CD14-positive monocyte (primary cell): ENCODE data around the gene NARF. TPM values are rescaled to one million over a fixed set of nuclear protein-coding genes. Genes with fewer than 3 reads are reported as not detected.

ENCODE experiments used
- DNase-seq, 3 donors: peaks; one replicate each; pipeline ENCODE4 v3.0.0-alpha.2; 2011 to 2022
- H2AFZ ChIP-seq: 2 replicates; pipeline ENCODE4 v1.6.0; 2012; ENCODE audit warnings: mild to moderate bottlenecking, low read depth, low read length, inconsistent platforms; ENCODE audit not compliant: insufficient read depth, poor library complexity, severe bottlenecking
- H3K27ac ChIP-seq, 2 donors: 1 replicate in 1 of 2; 2 replicates in 1 of 2; pipeline ENCODE4 v1.5.1; 2012 to 2013; ENCODE audit warnings: low read length in 2 of 2, control low read depth in 1 of 2, inconsistent platforms in 1 of 2, low read depth in 1 of 2, mild to moderate bottlenecking in 1 of 2
- H3K27me3 ChIP-seq, 2 donors: one replicate each; pipeline versions ENCODE4 v1.6.0 to v1.6.1; 2011 to 2013; ENCODE audit warnings: low read length in 2 of 2; ENCODE audit not compliant: control insufficient read depth in 2 of 2, insufficient read depth in 2 of 2
- H3K36me3 ChIP-seq, 2 donors: replicated peaks in 1 of 2; 1 replicate in 1 of 2; 2 replicates in 1 of 2; pipeline versions ENCODE4 v1.5.1 to v1.6.1; 2012 to 2013; ENCODE audit warnings: low read length in 2 of 2, control low read depth in 1 of 2, inconsistent platforms in 1 of 2, mild to moderate bottlenecking in 1 of 2; ENCODE audit not compliant: insufficient read depth in 2 of 2, control insufficient read depth in 1 of 2
- H3K4me1 ChIP-seq, 2 donors: 1 replicate in 1 of 2; 2 replicates in 1 of 2; pipeline versions ENCODE4 v1.5.1 to v1.6.1; 2012 to 2013; ENCODE audit warnings: low read length in 2 of 2, control low read depth in 1 of 2, inconsistent platforms in 1 of 2, mild to moderate bottlenecking in 1 of 2, moderate library complexity in 1 of 2; ENCODE audit not compliant: insufficient read depth in 2 of 2, control insufficient read depth in 1 of 2
- H3K4me2 ChIP-seq: replicated peaks from 2 replicates; pipeline ENCODE3; 2012; ENCODE audit warnings: low read length, moderate library complexity, mild to moderate bottlenecking; ENCODE audit not compliant: poor library complexity, severe bottlenecking; ENCODE audit errors: extremely low read depth
- H3K4me3 ChIP-seq, 3 experiments: fragments of 200-600 bp in 1 of 3; sonication (generic) in 1 of 3; replicated peaks in 1 of 3; 1 replicate in 2 of 3; 2 replicates in 1 of 3; pipeline ENCODE4 v1.5.1; 2011 to 2013; ENCODE audit warnings: low read length in 3 of 3, mild to moderate bottlenecking in 3 of 3, control low read depth in 2 of 3, low read depth in 2 of 3, inconsistent platforms in 1 of 3, moderate library complexity in 1 of 3
- H3K79me2 ChIP-seq: 2 replicates; pipeline ENCODE4 v1.6.0; 2012; ENCODE audit warnings: mild to moderate bottlenecking, control low read depth, inconsistent platforms, low read length, moderate library complexity; ENCODE audit not compliant: insufficient read depth
- H3K9ac ChIP-seq: 2 replicates; pipeline ENCODE4 v1.6.0; 2017; ENCODE audit warnings: low read length, mild to moderate bottlenecking; ENCODE audit not compliant: insufficient read depth, poor library complexity, severe bottlenecking
- H3K9me3 ChIP-seq, 2 donors: replicated peaks in 1 of 2; 1 replicate in 1 of 2; 2 replicates in 1 of 2; pipeline versions ENCODE4 v1.5.1 to v1.6.1; 2012 to 2013; ENCODE audit warnings: low read length in 2 of 2, control low read depth in 1 of 2; ENCODE audit not compliant: control insufficient read depth in 1 of 2, insufficient read depth in 1 of 2
- H4K20me1 ChIP-seq: 2 replicates; pipeline ENCODE4 v1.6.0; 2012; ENCODE audit warnings: mild to moderate bottlenecking, low read length, control low read depth, moderate library complexity; ENCODE audit not compliant: insufficient read depth
- H3K27ac Mint-ChIP-seq, 7 donors: one replicate each; pipeline ENCODE4 v1.8.0; 2020; ENCODE audit warnings: mild to moderate bottlenecking in 7 of 7, mixed read lengths in 7 of 7, moderate library complexity in 6 of 7, inconsistent platforms in 2 of 7
- H3K27me3 Mint-ChIP-seq, 3 donors: one replicate each; pipeline ENCODE4 v1.8.0; 2021 to 2022; ENCODE audit warnings: low read depth in 3 of 3, mild to moderate bottlenecking in 3 of 3, mixed read lengths in 3 of 3, moderate library complexity in 3 of 3, inconsistent platforms in 1 of 3
- H3K36me3 Mint-ChIP-seq, 2 donors: one replicate each; pipeline ENCODE4 v1.8.0; 2020; ENCODE audit warnings: mixed read lengths in 2 of 2, inconsistent platforms in 1 of 2, mild to moderate bottlenecking in 1 of 2
- H3K4me1 Mint-ChIP-seq: one replicate; pipeline ENCODE4 v1.8.0; 2020; ENCODE audit warnings: mild to moderate bottlenecking, mixed read lengths
- H3K4me3 Mint-ChIP-seq, 2 donors: one replicate each; pipeline ENCODE4 v1.8.0; 2020; ENCODE audit warnings: mild to moderate bottlenecking in 2 of 2, mixed read lengths in 2 of 2, moderate library complexity in 1 of 2
- H3K9me3 Mint-ChIP-seq, 7 donors: one replicate each; pipeline ENCODE4 v1.8.0; 2020 to 2022; ENCODE audit warnings: mixed read lengths in 7 of 7, mild to moderate bottlenecking in 6 of 7, moderate library complexity in 6 of 7, inconsistent platforms in 2 of 7
- WGBS: methylation state at CpG from one replicate; pipeline ENCODE4 v1.1.5; 2013; ENCODE audit warnings: missing lambda C conversion rate; ENCODE audit not compliant: insufficient coverage; 5-methylcytosine and 5-hydroxymethylcytosine counted together
- intact Hi-C, 2 donors: fragments of 100-400 bp; cut with micrococcal nuclease; formaldehyde crosslinking; loops; one replicate each; pipeline versions ENCODE4 v1.15.0 to v1.15.1; 2023
- polyA plus RNA-seq, 3 donors: library from polyadenylated mRNA; depleted of rRNA in 1 of 3; unstranded in 2 of 3; stranded (reverse) in 1 of 3; fragments of 300-500 nt in 2 of 3; fragments of >200 nt in 1 of 3; fragmentation: Illumina TruSeq in 2 of 3; gene quantifications; 1 replicate in 2 of 3; 2 replicates in 1 of 3; pipeline ENCODE4 v1.2.3, GENCODE V29; 2012 to 2021
- TF ChIP-seq, protein P1 (sequence below): fragments of 200-600 bp; IDR thresholded peaks from one replicate; pipeline ENCODE4 v1.8.0; 2022; ENCODE audit warnings: antibody characterized with exemption, mild to moderate bottlenecking

Gene NARF
- polyA plus RNA-seq, 3 donors: 91.2 to 101 (median 100) TPM

DNA sequence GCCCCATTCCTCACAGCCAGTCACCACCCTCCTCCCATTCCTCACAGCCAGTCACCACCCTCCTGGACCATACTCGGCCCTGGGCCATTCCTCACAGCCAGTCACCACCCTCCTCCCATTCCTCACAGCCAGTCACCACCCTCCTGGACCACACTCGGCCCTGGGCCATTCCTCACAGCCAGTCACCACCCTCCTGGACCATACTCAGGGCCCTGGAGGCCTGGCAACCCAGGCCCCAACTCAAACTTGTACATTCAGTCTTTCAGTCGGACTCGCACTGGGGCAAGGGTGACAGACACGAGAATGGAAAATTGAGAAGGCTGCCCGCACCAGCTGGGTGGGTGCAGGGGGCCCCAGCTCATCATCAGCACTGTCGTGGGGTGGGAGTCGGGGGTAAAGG lies 30.6 kb downstream of the NARF start:
- no peak overlapping the region for H3K4me3 Mint-ChIP-seq
- Histone ChIP-seq H3K9me3 (no peaks in the 10 kb centered on the region), H3K27me3 (no peaks in the 10 kb centered on the region), H3K79me2 (no peaks in the 10 kb centered on the region), H4K20me1 (no peaks in the 10 kb centered on the region), H3K4me1 (no peaks in the 10 kb centered on the region), H3K4me3 (no peak overlapping the region), H2AFZ (no peak overlapping the region), H3K27ac (peak overlapping the region in 1 of 2 donors; percentile 36), H3K36me3 (peaks cover 38 to 55% of the 10 kb centered on the region in 2 donors), H3K4me2 (no peak overlapping the region), H3K9ac (no peak overlapping the region)
- TF ChIP-seq, protein P1, sequence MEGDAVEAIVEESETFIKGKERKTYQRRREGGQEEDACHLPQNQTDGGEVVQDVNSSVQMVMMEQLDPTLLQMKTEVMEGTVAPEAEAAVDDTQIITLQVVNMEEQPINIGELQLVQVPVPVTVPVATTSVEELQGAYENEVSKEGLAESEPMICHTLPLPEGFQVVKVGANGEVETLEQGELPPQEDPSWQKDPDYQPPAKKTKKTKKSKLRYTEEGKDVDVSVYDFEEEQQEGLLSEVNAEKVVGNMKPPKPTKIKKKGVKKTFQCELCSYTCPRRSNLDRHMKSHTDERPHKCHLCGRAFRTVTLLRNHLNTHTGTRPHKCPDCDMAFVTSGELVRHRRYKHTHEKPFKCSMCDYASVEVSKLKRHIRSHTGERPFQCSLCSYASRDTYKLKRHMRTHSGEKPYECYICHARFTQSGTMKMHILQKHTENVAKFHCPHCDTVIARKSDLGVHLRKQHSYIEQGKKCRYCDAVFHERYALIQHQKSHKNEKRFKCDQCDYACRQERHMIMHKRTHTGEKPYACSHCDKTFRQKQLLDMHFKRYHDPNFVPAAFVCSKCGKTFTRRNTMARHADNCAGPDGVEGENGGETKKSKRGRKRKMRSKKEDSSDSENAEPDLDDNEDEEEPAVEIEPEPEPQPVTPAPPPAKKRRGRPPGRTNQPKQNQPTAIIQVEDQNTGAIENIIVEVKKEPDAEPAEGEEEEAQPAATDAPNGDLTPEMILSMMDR: no peak
- WGBS: 86% methylated on average over 7 of the region's 8 CpGs
- H3K27me3 Mint-ChIP-seq: no peaks in the 10 kb centered on the region
- peak overlapping the region in 3 of 7 donors; percentile 30 to 59 (median 40) for H3K27ac Mint-ChIP-seq
- peaks cover 51 to 55% of the 10 kb centered on the region in 2 donors for H3K36me3 Mint-ChIP-seq
- intact Hi-C loops: no loop called here
- H3K9me3 Mint-ChIP-seq: no peaks in the 10 kb centered on the region
- H3K4me1 Mint-ChIP-seq: peaks cover 4% of the 10 kb centered on the region
- no peak for DNase-seq

DNA sequence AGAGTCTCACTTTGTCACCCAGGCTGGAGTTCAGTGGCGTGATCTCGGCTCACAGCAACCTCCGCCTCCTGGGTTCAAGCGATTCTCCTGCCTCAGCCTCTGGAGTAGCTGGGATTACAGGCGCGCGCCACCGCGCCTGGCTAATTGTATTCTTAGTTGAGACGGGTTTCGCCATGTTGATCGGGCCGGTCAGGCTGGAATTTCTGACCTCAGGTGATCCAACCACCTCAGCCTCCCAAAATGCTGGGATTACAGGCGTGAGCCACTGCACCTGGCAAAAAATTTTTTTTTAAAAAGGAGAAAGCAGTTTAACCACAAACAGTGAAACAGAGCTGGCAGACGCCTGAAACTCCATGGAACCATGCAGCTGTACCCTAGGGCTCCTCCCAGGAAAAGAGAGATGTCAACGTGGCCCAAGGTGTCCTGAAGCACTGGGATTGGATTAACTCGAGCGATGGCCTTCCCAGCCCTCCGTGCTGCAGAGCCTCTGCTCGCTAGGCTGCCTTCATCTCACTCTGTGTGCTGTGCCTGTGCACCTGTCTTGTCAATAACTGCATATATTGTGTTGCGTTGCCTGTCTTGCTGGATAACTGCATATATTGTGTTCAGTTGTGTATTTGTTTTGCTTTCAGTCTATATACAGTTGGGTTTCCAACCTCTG lies 31.4 kb downstream of the NARF start:
- DNase-seq: no peak
- H3K27ac ChIP-seq: no peak overlapping the region
- 86% methylated on average over 21 of the region's 21 CpGs for WGBS
- no peaks in the 10 kb centered on the region for H4K20me1 ChIP-seq
- H3K4me3 Mint-ChIP-seq: no peak overlapping the region
- H3K4me1 Mint-ChIP-seq: peaks cover 10% of the 10 kb centered on the region
- H3K4me2 ChIP-seq: no peak overlapping the region
- no peak overlapping the region for H2AFZ ChIP-seq
- no peak overlapping the region for H3K9ac ChIP-seq
- no peak overlapping the region for H3K4me3 ChIP-seq
- TF ChIP-seq, protein P1: no peak
- H3K9me3 Mint-ChIP-seq: no peaks in the 10 kb centered on the region
- no peaks in the 10 kb centered on the region for H3K27me3 ChIP-seq
- H3K27me3 Mint-ChIP-seq: no peaks in the 10 kb centered on the region
- H3K9me3 ChIP-seq: no peaks in the 10 kb centered on the region
- H3K79me2 ChIP-seq: no peaks in the 10 kb centered on the region
- H3K4me1 ChIP-seq: no peaks in the 10 kb centered on the region
- intact Hi-C loops: loop anchor here in 1 of 2 donors (10.0 kb wide), 1 partner anchor 65 kb away; no protein-coding TSS in a partner anchor
- H3K36me3 Mint-ChIP-seq: peaks cover 43 to 46% of the 10 kb centered on the region in 2 donors
- H3K27ac Mint-ChIP-seq: no peak overlapping the region
- H3K36me3 ChIP-seq: peaks cover 29 to 46% of the 10 kb centered on the region in 2 donors
